Common myeloid progenitor, CD34-positive (primary cell): Measurements from ENCODE around the gene MEP1B.
"Not testable (repeated sequence)": the region's sequence is repeated elsewhere in the genome, so short reads cannot be mapped to it uniquely, and the experiment has no call there.

Experiments
- CTCF ChIA-PET: fragments of 350-600 bp; sonication (Branson Sonifier 250); formaldehyde crosslinking; loops from one replicate; lab custom pipeline; 2021; ENCODE audit warnings: antibody characterized with exemption; lab: Charles Lee
- POLR2A ChIA-PET: fragments of 350-600 bp; sonication (Branson Sonifier 250); formaldehyde crosslinking; loops from one replicate; lab custom pipeline; 2021; ENCODE audit warnings: antibody characterized with exemption; lab: Charles Lee
- DNase-seq, 3 donors: peaks; one replicate each; pipeline versions ENCODE4 v3.0.0 to v3.0.0-alpha.2; 2013
- H3K27ac ChIP-seq, 2 experiments: 1 replicate in 1 of 2; 2 replicates in 1 of 2; pipeline ENCODE4 v1.7.0; 2013; ENCODE audit warnings: inconsistent platforms in 2 of 2, low read length in 2 of 2, mild to moderate bottlenecking in 2 of 2, low read depth in 1 of 2, moderate library complexity in 1 of 2; ENCODE audit not compliant: severe bottlenecking in 2 of 2, insufficient read depth in 1 of 2, poor library complexity in 1 of 2
- H3K27me3 ChIP-seq, 5 experiments: replicated peaks in 2 of 5; 1 replicate in 3 of 5; 2 replicates in 2 of 5; pipeline versions ENCODE4 v1.6.1 to v1.7.0; 2013; ENCODE audit warnings: low read length in 4 of 5, mild to moderate bottlenecking in 2 of 5, moderate library complexity in 2 of 5, inconsistent platforms in 1 of 5; ENCODE audit not compliant: insufficient read depth in 5 of 5, control insufficient read depth in 4 of 5
- H3K36me3 ChIP-seq, 4 experiments: 1 replicate in 2 of 4; 2 replicates in 2 of 4; pipeline versions ENCODE4 v1.6.1 to v1.7.0; 2013; ENCODE audit warnings: low read length in 3 of 4, control low read depth in 1 of 4, mild to moderate bottlenecking in 1 of 4; ENCODE audit not compliant: control insufficient read depth in 4 of 4, insufficient read depth in 4 of 4
- H3K4me1 ChIP-seq, 4 experiments: 1 replicate in 3 of 4; 2 replicates in 1 of 4; pipeline versions ENCODE4 v1.6.1 to v1.7.1; 2013; ENCODE audit warnings: low read length in 3 of 4, mild to moderate bottlenecking in 3 of 4, control low read depth in 1 of 4, inconsistent platforms in 1 of 4, moderate library complexity in 1 of 4; ENCODE audit not compliant: control insufficient read depth in 4 of 4, insufficient read depth in 4 of 4; ENCODE audit errors: control extremely low read depth in 1 of 4
- H3K4me3 ChIP-seq, 7 experiments: 1 replicate in 4 of 7; 2 replicates in 3 of 7; pipeline versions ENCODE4 v1.5.1 to v1.7.0; 2013; ENCODE audit warnings: mild to moderate bottlenecking in 7 of 7, low read length in 6 of 7, moderate library complexity in 6 of 7, inconsistent platforms in 2 of 7, low read depth in 2 of 7, control low read depth in 1 of 7; ENCODE audit not compliant: insufficient read depth in 4 of 7, control insufficient read depth in 1 of 7; ENCODE audit errors: extremely low read depth in 1 of 7
- H3K9me3 ChIP-seq, 5 experiments: 1 replicate in 4 of 5; 2 replicates in 1 of 5; pipeline versions ENCODE4 v1.6.1 to v1.7.1; 2013; ENCODE audit warnings: low read length in 4 of 5, mild to moderate bottlenecking in 2 of 5, inconsistent platforms in 1 of 5, low read depth in 1 of 5, moderate library complexity in 1 of 5; ENCODE audit not compliant: control insufficient read depth in 4 of 5, insufficient read depth in 2 of 5; ENCODE audit errors: control extremely low read depth in 1 of 5
- WGBS: methylation state at CpG from one replicate; pipeline ENCODE4 v1.1.5; 2013; ENCODE audit not compliant: insufficient coverage; 5-methylcytosine and 5-hydroxymethylcytosine counted together

MEP1B gene

DNA sequence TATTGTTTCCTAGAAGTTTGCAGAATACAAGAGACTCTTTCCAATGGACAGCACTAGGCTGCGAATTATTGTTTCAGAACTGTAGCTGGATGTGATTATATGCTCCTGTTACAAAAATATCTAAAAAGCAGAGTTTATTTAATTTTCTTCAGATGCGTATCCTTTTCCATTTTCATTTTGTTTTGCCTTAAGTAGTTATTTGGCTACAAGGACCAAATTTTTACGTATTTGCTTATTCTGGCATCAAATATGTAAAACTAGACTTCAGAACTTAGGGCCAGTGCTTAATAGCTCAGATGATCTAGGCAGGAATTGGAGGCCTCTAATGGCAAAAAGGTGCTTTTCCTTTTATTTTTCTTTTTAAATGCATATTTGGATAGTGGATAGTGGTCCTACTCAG is 18.7 kb downstream of the MEP1B start:
- Histone ChIP-seq H3K4me3 (no peak overlapping the region), H3K36me3 (no peaks in the 10 kb centered on the region), H3K27ac (no peak overlapping the region), H3K4me1 (no peaks in the 10 kb centered on the region), H3K9me3 (peaks cover 0 to 2% (median 0%) of the 10 kb centered on the region in 5 experiments), H3K27me3 (no peaks in the 10 kb centered on the region)
- ChIA-PET POLR2A (no interaction called here), CTCF (no interaction called here)
- WGBS, result 100% methylated on average over 1 of the region's 3 CpGs
- DNase-seq, result no peak

DNA sequence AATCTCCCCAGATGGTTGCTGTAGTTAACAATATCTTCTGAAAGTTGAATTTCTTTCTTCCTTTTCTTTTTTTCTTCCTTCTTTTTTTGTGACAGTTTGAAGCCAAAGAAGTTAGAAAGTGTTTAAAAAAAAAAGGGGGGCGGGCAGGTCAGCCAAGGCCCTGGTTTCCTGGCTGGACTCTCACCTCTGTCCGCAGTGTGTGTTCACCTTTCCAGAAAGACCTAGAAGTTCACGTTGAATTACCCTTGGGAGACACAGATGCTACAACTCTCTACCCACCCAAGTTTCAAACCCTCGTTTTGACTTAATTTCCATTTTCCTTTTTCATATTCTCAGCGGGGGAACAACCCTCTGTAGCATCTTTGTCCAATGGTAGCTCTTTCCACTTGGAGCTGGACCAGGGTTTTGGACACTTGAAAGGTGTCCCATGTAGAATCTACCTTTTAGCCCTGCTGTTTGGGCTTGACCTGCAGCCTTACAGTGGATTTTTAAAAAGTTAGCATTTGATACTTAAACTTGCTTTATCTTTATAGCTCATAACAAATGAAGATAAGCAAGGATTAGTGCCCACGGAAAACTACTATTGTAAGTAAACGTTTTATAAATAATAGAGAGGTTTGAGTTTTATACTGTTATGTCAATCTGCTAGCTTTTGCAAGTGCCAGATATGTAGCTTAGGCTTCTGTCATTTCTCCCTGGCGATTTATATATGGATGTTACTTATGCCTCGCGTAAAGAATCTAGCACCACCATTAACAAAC is 20.0 kb downstream of the MEP1B start:
- Histone ChIP-seq H3K4me1 (no peaks in the 10 kb centered on the region), H3K36me3 (no peaks in the 10 kb centered on the region), H3K4me3 (no peak overlapping the region), H3K27me3 (no peaks in the 10 kb centered on the region), H3K27ac (no peak overlapping the region), H3K9me3 (no peaks in the 10 kb centered on the region)
- POLR2A ChIA-PET, result no interaction called here
- DNase-seq, result no peak
- CTCF ChIA-PET, result interaction anchor here (1.3 kb wide), 1 partner anchor 11 kb away, joined by 3 read pairs; no protein-coding TSS in a partner anchor
- WGBS, result 86% methylated on average over 7 of the region's 10 CpGs

DNA sequence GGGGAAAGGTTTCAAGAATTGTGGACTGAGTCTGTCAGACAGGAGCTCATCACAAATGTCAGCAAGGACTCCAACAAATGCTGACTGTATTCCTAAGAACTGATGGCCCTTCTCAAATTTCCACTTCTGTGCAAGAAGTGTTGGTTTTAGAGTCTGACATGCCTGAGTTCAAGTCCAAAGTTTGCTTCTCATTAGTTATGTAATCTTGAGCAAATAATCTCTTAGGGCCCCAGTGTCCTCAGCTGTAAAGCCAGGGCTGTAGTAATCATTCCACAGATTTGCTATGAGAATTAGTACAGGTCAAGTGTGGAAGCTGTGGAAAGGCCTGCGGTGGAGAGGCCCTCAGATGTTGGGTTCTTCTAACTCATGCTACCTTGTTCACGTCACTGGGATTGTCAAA is 23.9 kb downstream of the MEP1B start:
- no peak overlapping the region for H3K27ac ChIP-seq
- no peaks in the 10 kb centered on the region for H3K4me1 ChIP-seq
- H3K4me3 ChIP-seq, result no peak overlapping the region
- no peaks in the 10 kb centered on the region for H3K36me3 ChIP-seq
- POLR2A ChIA-PET, result no interaction called here
- WGBS, result 100% methylated on average over 2 of the region's 2 CpGs
- H3K9me3 ChIP-seq, result no peaks in the 10 kb centered on the region
- CTCF ChIA-PET, result no interaction called here
- no peak for DNase-seq
- H3K27me3 ChIP-seq, result no peaks in the 10 kb centered on the region

DNA sequence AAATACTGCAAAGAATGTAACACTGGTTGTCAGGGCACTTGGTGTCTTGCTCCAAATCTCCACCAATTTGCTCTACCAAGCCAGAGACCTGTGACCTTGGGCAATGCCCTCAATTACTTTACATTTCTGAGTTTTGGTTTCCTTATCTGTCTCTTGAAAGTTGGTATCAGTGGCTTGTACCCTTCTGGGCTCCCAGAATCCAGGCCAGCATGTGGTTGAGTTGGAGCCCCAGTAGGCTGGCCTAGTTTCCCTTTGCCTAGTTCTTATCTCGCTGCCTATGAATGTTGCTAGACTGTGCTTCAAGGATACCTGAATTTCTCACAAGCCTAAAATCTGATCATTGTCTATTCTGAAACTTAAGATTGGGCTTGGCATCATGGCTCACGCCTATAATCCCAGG is 26.6 kb downstream of the MEP1B start:
- Histone ChIP-seq H3K36me3 (no peaks in the 10 kb centered on the region), H3K27me3 (no peaks in the 10 kb centered on the region), H3K9me3 (no peaks in the 10 kb centered on the region), H3K4me1 (no peaks in the 10 kb centered on the region), H3K27ac (no peak overlapping the region), H3K4me3 (no peak overlapping the region)
- WGBS, result 100% methylated on average over 1 of the region's 2 CpGs
- DNase-seq, result no peak
- ChIA-PET CTCF (no interaction called here), POLR2A (no interaction called here)

DNA sequence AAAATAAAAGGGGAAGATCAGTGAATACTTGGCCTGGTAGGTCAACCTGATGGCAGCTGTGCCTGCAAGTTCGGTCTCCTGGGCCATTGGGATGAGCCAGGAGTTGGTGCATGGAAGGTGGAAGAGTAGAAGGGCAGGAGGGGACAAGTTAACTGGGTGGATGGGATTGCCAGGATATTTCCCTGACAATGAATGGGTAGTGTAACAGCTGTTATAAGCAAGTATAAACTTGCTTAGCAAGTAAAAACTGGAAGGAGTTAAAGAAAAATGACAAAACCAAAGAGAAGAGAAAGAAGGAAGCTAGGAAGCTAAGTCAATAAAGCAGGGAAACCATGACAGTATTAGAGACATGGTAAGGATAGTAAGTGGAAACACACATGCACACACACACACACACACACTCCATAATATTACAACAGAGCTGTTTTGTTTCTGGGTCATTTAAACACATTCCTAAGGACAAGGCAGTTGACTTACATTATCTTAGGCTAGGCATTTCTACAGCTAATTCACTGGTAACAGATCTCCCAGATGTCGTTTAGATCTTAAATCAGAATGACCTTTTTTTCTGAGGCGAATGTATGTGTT is 29.7 kb downstream of the MEP1B start:
- H3K36me3 ChIP-seq, result no peaks in the 10 kb centered on the region
- H3K27ac ChIP-seq, result no peak overlapping the region
- POLR2A ChIA-PET, result no interaction called here
- H3K4me3 ChIP-seq, result no peak overlapping the region
- no peaks in the 10 kb centered on the region for H3K4me1 ChIP-seq
- no peak for DNase-seq
- H3K9me3 ChIP-seq, result no peaks in the 10 kb centered on the region
- WGBS, result 96% methylated on average over 3 of the region's 3 CpGs
- CTCF ChIA-PET, result interaction anchor here (0.8 kb wide), 1 partner anchor 21 kb away, joined by 3 read pairs; no protein-coding TSS in a partner anchor
- H3K27me3 ChIP-seq, result no peaks in the 10 kb centered on the region

DNA sequence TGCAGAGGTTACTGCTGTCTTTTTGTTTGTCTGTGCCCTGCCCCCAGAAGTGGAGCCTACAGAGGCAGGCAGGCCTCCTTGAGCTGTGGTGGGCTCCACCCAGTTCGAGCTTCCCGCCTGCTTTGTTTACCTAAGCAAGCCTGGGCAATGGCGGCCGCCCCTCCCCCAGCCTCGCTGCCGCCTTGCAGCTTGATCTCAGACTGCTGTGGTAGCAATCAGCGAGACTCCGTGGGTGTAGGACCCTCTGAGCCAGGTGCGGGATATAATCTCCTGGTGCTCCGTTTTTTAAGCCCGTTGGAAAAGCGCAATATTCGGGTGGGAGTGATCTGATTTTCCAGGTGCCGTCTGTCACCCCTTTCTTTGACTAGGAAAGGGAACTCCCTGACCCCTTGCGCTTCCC is 43.5 kb downstream of the MEP1B start:
- DNase-seq, CTCF ChIA-PET, H3K27me3 ChIP-seq, POLR2A ChIA-PET, H3K27ac ChIP-seq, H3K9me3 ChIP-seq, H3K4me1 ChIP-seq, H3K4me3 ChIP-seq, H3K36me3 ChIP-seq: not testable (repeated sequence)
- WGBS, result 98% methylated on average over 9 of the region's 15 CpGs

DNA sequence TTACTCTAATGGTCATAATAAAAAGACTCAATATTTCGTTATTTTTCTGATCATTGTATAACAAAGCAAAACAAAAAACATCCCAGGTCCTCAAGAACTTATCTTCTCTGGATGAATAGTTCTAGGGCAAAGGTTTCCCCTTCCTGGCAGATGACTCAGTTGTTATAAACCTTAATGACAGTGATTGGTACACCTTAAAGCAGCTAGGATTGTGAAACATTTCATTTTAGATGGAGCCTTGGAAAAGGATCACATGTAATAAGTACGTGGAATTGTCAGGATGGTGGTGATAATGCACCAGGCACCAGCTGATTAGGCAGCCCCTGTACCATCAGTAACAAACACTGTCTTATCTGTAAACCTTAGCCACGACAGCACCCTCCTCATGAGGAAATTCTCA is 47.2 kb downstream of the MEP1B start:
- Histone ChIP-seq H3K36me3 (no peaks in the 10 kb centered on the region), H3K27ac (no peak overlapping the region), H3K27me3 (peaks cover 0 to 2% (median 0%) of the 10 kb centered on the region in 5 experiments), H3K9me3 (peaks cover 0 to 3% (median 2%) of the 10 kb centered on the region in 5 experiments), H3K4me3 (no peak overlapping the region), H3K4me1 (no peaks in the 10 kb centered on the region)
- ChIA-PET CTCF (no interaction called here), POLR2A (no interaction called here)
- WGBS, result no CpG with 5 or more reads among the region's 3 CpGs
- no peak for DNase-seq
